ENCODE measurements around the gene TLN1. TPM values are rescaled to one million over a fixed set of nuclear protein-coding genes. Genes with fewer than 3 reads are reported as not detected.

Gene TLN1
- total RNA-seq, 1 donor from 2014 or later = 684 TPM

DNA sequence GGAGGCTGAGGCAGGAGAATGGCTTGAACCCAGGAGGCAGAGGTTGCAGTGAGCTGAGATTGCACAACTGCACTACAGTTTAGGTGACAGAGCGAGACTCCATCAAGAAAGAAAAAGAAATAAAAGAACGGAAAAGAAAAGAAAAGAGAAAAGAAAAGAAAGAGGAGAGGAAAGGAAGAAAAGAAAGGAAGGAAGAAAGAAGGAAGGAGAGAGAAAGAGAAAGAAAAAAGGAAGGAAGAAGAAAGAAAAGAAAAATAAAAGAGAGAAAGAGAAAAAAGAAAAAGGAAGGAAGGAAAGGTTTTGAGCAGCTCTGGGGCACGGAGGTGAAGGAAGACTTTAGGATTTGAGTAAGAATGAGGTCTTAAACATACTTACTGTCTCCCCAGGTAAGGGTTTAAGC lies 18.4 kb downstream of the TLN1 start:
- H3K9me3 Mint-ChIP-seq (ENCODE audit: low read depth) = no peaks in the 10 kb centered on the region
- no peaks in the 10 kb centered on the region for H3K27me3 Mint-ChIP-seq (ENCODE audit: low read depth)
- peaks cover 65% of the 10 kb centered on the region for H3K36me3 Mint-ChIP-seq (ENCODE audit: low read depth)
- H3K4me1 Mint-ChIP-seq (ENCODE audit: low read depth) = no peaks in the 10 kb centered on the region
- DNase-seq (ENCODE audit: low spot score) = no peak
- H3K27ac Mint-ChIP-seq (ENCODE audit: unreplicated experiment) = peak overlapping the region; percentile 77
- TF ChIP-seq, protein P1, sequence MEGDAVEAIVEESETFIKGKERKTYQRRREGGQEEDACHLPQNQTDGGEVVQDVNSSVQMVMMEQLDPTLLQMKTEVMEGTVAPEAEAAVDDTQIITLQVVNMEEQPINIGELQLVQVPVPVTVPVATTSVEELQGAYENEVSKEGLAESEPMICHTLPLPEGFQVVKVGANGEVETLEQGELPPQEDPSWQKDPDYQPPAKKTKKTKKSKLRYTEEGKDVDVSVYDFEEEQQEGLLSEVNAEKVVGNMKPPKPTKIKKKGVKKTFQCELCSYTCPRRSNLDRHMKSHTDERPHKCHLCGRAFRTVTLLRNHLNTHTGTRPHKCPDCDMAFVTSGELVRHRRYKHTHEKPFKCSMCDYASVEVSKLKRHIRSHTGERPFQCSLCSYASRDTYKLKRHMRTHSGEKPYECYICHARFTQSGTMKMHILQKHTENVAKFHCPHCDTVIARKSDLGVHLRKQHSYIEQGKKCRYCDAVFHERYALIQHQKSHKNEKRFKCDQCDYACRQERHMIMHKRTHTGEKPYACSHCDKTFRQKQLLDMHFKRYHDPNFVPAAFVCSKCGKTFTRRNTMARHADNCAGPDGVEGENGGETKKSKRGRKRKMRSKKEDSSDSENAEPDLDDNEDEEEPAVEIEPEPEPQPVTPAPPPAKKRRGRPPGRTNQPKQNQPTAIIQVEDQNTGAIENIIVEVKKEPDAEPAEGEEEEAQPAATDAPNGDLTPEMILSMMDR (IDR thresholded peaks at IDR 0.05) = no peak
- no peak overlapping the region for H3K4me3 Mint-ChIP-seq (ENCODE audit: unreplicated experiment)

DNA sequence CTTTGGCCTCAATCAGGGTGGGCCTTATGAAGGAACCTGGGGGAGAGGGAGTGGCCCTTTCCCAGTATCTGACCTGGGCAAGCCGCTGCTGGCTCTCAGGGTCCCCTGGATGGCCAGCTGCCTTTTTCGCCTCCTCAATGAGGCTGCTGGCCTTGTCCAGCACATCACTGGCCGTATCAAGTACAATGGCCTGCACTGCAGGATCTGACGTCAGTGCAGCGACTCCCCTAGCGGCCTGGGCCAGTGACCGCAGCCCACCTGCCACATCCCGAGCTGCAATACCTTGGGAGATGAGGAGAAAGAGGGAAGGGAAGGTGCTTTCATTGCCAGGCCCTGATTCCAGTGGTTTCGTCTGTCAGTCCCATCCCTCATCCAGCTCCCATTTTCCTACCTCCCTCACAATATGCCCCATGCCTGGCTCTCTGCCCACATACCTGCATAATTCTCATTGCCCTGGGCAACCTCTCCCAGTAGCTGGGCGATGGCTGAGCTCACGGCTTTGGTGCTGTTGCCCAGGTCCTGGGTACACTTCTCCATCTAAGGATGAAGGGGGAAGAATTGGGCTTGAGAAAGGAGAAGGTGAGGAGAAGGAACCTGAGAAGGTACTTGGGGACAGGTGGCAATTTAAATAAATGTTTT lies 19.1 kb downstream of the TLN1 start:
- DNase-seq (ENCODE audit: low spot score) = no peak
- H3K27me3 Mint-ChIP-seq (ENCODE audit: low read depth) = no peaks in the 10 kb centered on the region
- TF ChIP-seq, protein P1 (IDR thresholded peaks at IDR 0.05) = no peak
- H3K9me3 Mint-ChIP-seq (ENCODE audit: low read depth) = no peaks in the 10 kb centered on the region
- H3K4me1 Mint-ChIP-seq (ENCODE audit: low read depth) = no peaks in the 10 kb centered on the region
- H3K36me3 Mint-ChIP-seq (ENCODE audit: low read depth) = peaks cover 67% of the 10 kb centered on the region
- H3K27ac Mint-ChIP-seq (ENCODE audit: unreplicated experiment) = no peak overlapping the region
- H3K4me3 Mint-ChIP-seq (ENCODE audit: unreplicated experiment) = no peak overlapping the region

DNA sequence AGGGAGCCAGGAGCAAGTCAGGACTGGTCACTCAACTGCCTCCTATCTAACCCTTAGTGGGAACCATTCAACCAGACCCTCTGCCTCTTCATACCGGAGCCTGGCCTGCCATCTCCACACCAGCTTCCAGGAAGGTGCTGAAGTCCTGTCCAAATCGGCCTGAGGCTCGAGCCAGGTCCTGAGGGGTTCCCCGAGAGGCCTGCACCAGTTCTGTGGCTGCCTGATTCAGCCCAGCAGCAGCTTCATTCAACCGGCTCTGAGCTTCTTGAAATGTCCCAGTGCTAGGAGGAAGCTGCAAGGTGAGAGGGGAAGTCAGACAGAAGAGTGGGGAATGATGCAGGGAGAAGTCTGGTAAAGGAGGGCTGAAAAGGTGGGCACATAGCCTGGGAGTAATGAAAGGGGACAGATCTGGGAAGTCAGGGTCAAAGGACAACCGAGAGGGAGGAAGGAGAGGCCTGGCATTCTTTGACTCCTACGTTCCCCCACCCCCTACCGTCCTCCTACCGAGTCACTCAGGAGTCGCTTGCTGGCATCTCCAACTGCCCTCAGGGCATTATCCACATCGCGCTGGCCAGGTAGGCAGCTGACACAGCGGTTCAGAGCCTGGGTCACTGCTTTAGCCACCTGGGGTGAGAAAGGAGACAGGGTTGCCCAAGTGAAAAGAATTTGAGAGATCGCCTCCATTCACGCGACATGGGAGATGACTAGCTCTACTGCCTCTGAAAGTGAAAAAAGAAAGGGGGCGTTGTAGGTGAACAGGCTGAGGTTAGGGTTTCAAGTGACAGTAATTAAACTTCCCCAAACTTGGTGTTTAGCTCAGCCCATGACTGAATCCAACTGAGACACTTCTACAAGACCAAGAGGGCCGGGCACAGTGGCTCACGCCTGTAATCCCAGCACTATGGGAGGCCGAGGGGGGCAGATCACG lies 20.2 kb downstream of the TLN1 start:
- Mint-ChIP-seq H3K27ac (ENCODE audit: unreplicated experiment) (peak overlapping the region; percentile 12), H3K4me3 (ENCODE audit: unreplicated experiment) (no peak overlapping the region), H3K27me3 (ENCODE audit: low read depth) (no peaks in the 10 kb centered on the region), H3K36me3 (ENCODE audit: low read depth) (peaks cover 70% of the 10 kb centered on the region), H3K4me1 (ENCODE audit: low read depth) (no peaks in the 10 kb centered on the region), H3K9me3 (ENCODE audit: low read depth) (no peaks in the 10 kb centered on the region)
- no peak for DNase-seq (ENCODE audit: low spot score)
- TF ChIP-seq, protein P1 (IDR thresholded peaks at IDR 0.05) = no peak

DNA sequence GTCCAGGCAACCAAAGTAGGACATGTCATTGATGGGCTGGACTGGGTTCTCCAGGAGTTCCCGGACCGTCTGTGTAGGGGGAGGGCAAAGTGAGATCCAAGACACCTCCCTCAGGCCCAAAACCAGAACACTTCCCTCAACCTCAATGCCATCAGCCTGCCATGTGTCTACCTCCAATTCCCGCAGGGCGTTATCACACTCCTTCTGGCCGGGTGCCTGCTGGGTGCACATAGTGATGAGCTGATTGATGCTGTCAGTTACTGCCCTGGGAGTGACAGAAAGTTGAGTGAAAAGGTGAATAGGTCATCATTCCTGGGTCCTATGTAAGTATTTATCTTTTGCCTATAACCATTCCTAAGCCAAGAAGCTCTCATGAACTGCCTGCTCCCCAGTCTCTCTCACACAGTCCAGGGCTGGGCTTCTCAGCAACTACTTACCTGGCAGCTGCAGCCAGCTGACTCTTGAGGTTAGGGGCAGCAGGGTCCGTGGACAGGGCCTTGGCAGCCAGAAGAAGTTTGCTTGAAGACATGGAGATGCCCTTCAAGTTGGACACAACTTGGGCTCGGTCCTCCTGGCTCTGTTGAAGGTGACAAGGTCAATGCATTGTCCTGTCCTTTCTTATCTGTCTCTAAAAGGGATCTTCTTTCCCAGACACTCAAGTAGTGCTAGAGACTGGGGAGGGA lies 21.0 kb downstream of the TLN1 start:
- no peaks in the 10 kb centered on the region for H3K27me3 Mint-ChIP-seq (ENCODE audit: low read depth)
- DNase-seq (ENCODE audit: low spot score) = no peak
- peaks cover 67% of the 10 kb centered on the region for H3K36me3 Mint-ChIP-seq (ENCODE audit: low read depth)
- TF ChIP-seq, protein P1 (IDR thresholded peaks at IDR 0.05) = no peak
- H3K4me3 Mint-ChIP-seq (ENCODE audit: unreplicated experiment) = no peak overlapping the region
- H3K4me1 Mint-ChIP-seq (ENCODE audit: low read depth) = no peaks in the 10 kb centered on the region
- no peak overlapping the region for H3K27ac Mint-ChIP-seq (ENCODE audit: unreplicated experiment)
- H3K9me3 Mint-ChIP-seq (ENCODE audit: low read depth) = no peaks in the 10 kb centered on the region

DNA sequence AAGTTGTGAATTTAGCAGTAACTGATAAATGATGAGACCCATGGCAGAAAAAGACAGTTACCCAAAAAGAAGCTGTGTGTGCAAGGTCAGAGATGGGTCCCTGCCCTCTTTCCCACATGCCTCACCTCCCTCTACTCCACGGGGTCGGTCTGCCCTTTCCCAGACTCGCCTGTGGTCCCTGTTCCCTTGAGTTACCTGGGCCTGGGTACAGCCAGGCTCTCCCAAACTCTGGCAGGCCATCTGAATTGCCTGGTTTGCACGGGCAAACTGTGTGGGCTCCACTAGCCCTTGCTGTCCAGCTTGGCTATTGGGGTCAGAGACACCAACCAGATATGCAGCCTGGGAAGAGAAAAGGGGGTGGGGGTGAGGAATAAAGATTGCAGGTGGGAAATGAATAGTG lies 23.8 kb downstream of the TLN1 start:
- Mint-ChIP-seq H3K27ac (ENCODE audit: unreplicated experiment) (peak overlapping the region; percentile 64), H3K27me3 (ENCODE audit: low read depth) (no peaks in the 10 kb centered on the region), H3K36me3 (ENCODE audit: low read depth) (peaks cover 71% of the 10 kb centered on the region), H3K9me3 (ENCODE audit: low read depth) (no peaks in the 10 kb centered on the region), H3K4me1 (ENCODE audit: low read depth) (no peaks in the 10 kb centered on the region), H3K4me3 (ENCODE audit: unreplicated experiment) (no peak overlapping the region)
- DNase-seq (ENCODE audit: low spot score) = no peak
- TF ChIP-seq, protein P1 (IDR thresholded peaks at IDR 0.05) = no peak
